ENCODE measurements around the gene KNDC1.

The KNDC1 gene

DNA sequence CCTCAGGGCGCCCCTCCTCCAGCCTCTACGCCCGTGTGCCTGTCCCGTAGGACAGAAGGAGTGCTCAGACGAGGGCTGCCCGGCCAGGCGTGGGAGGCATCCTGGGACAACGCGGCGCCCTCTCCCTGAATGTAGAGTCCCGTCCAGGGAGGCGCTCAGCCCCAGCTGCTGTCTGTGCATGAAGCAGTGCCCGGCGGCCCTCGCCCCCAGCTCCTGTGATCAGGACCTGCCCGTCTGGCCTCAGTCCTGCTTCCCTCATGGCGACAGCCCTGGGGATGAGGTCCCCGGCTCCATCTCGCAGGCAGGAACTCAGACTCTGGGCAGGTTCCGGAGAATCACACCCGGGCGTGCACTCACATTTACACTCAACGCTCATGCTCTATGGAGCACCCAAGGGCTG is 45.1 kb downstream of the KNDC1 start:
- no peak for DNase-seq (ENCODE audit: low read depth in 3 of 3, low spot score in 1 of 3)

DNA sequence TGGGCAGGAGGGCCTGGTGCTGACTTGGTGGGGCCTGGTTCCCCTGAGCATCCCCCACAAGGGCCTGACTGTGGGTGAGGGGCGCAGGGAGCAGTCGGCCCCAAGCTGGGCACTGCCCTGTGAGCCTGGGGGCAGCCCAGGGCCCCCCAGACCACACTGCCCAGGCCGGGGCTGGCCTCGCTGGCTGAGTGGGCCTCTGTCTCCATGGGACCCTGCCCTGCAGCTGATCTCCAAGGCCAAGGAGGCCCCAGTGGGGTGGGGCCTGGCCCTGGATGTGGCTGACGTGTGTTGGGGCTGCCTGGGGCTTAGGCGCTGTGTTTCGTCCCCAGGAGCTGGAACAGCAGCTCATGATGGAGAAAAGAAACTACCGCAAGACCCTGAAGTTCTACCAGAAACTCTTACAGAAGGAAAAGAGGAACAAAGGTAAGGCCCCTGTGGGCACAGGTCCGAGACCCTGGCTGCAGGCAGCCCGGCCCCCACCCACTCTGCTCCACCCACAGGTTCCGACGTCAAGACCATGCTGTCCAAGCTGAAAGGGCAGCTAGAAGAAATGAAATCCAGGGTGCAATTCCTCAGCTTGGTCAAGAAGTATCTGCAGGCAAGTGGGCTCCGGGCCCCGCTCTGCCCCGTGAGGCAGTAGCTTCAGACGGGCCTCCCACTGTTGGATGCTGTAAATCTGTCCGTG is 46.5 kb downstream of the KNDC1 start:
- no peak for DNase-seq (ENCODE audit: low read depth in 3 of 3, low spot score in 1 of 3)

DNA sequence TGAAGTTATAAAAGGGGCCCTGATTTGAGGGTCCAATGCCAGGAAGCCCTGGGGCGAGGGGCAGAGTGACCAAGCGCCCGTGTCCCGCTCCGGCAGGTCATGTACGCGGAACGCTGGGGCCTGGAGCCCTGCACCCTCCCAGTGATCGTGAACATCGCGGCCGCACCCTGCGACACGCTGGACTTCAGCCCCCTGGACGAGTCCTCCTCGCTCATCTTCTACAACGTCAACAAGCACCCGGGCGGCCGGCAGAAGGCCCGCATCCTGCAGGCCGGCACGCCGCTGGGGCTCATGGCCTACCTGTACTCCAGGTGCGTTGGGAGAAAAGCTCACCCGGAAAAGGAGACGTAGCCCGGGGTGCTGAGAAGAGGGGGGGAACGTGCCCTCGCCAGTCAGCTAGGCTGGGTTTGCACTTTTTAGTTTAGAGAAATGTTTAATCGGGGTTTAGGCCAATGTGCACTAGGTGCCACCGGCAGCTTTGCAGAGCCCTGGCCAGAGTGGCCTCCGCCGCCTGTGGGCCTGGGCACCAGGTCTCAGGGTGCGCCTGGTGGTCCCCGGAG is 47.1 kb downstream of the KNDC1 start:
- no peak for DNase-seq (ENCODE audit: low read depth in 3 of 3, low spot score in 1 of 3)

DNA sequence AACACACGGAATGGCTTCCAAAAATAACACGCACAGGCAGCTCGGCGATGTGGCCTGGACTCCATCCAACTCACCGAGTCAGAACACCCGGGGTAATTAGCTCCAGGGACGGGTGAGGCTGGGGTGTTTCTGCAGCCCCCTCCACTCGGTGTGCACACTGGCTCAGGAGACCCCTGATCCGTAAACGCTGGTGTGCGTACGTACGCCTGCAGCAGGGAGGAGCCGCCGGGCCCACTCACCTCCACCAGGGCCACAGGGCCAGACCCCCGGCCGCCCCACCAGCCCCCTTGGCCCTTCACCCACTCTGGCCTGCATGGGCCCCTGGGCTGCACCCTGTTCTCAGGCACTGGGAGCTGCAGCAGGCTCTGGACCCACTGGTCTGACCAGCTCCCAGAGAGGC is 47.6 kb downstream of the KNDC1 start:
- no peak for DNase-seq (ENCODE audit: low read depth in 3 of 3, low spot score in 1 of 3)

DNA sequence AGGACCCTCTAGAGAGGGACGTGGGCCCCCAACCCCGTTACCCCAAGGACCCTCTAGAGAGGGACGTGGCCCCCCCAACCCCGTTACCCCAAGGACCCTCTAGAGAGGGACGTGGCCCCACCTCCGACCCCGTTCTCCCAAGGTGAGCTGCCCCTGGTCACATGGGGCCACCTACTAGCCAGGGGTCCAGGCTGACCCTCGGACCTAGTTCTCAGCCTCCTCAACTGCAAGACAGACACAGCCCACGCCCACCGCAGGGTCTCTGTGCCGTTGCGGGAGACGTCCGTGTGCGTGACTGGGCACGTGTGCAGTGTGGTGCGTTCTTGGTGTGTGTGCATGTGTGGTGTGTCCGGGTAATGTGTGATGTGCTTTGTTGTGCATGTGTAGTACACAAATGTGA is 48.4 kb downstream of the KNDC1 start:
- DNase-seq (ENCODE audit: low read depth in 3 of 3, low spot score in 1 of 3): no peak

DNA sequence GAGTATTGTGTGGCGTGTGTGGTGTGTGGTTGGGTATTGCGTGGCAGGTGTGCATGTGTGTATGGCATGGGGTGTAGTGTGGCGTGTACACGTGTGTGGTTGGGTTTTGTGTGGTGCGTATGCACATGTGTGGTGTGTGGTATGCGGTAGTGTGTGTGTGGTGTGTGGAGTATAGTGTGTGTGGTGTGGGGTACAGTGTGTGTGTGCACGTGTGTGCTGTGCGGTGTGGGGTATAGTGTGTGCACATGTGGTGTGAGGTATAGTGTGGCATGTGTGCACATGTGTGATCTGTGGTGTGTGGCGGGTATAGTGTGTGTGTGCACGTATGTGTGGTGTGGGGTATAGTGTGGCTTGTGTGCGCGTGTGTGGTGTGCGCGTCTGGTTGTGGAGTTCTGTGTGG is 49.1 kb downstream of the KNDC1 start:
- DNase-seq (ENCODE audit: low read depth in 3 of 3, low spot score in 1 of 3): no peak

DNA sequence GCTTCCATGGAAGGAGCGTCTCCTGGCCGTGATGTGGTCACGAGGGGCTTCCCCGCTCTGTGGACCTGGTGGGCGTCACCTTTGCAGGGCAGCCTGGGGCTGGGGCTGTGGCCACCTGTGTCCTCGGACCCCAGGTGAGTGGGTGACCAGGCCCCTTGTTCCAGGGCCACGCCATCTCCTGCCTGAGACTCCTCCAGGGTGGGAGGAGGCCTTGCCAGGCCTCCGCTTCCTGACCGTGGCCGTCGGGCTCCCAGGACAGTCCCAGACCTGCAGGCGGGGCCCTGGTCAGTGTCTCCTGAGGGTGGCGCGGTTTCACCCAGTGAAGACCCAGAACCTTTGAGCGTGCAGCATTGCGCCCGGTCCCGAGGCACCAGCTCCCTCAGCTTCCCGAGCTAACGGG is 49.6 kb downstream of the KNDC1 start:
- DNase-seq (ENCODE audit: low read depth in 3 of 3, low spot score in 1 of 3): no peak

DNA sequence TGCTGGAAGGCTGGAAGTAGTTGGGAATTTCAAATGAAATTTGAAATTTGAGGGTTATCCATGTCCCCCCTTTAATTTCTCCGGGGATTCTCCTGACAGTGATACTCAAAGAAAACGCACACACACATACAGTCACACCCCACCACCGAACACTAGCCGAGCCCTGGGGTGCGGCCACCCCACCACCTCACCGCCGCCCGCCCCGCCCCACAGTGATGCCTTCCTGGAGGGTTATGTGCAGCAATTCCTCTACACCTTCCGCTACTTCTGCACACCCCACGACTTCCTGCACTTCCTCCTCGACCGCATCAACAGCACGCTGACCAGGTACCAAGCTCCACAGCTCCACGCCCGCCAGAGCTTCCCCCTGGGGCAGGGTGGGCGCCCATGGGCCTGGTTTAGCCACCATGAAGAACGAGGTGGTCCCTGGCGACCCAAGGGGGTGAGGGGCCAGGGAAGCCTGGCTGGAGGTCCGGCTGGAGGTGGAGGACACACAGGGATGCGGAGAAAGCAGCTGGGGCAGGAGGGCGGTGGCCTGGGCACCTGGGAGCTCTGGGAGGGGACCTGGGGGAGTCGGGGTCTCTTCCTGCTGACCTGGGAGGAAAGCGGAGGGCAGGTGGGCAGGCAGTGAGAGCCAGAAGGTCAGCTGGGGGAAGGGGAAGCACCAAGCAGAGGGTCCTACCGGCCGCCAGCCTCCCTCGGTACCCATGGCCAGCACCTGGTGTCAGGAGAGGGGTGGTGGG is 50.5 kb downstream of the KNDC1 start:
- no peak for DNase-seq (ENCODE audit: low read depth in 3 of 3, low spot score in 1 of 3)

DNA sequence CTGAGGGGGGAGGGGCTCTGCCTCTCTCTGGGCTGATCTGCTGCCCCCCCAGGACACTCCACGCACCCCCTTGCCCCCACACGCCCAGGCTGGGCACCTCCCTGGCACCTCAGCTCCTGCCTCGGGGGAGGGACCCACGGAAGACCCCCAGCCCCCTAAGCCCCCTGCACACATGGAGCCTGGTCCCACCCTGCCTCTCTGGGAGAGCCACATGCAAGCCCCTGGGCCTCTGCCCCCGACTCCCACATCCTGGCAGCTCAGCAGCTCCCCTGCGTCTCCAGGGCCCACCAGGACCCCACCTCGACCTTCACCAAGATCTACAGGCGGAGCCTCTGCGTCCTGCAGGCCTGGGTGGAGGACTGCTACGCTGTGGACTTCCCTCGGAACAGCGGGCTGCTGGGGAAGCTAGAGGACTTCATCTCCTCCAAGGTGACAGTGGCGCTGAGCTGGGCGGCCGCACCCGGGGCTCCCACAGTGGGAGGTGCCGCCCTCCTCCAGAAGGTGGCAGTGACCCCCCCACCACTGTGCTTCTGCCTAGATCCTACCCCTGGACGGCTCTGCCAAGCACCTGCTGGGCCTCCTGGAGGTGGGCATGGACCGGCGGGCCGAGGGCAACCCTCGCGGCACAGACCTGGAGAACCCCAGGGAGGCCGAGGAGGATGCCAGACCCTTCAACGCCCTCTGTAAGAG is 51.3 kb downstream of the KNDC1 start:
- no peak for DNase-seq (ENCODE audit: low read depth in 3 of 3, low spot score in 1 of 3)

DNA sequence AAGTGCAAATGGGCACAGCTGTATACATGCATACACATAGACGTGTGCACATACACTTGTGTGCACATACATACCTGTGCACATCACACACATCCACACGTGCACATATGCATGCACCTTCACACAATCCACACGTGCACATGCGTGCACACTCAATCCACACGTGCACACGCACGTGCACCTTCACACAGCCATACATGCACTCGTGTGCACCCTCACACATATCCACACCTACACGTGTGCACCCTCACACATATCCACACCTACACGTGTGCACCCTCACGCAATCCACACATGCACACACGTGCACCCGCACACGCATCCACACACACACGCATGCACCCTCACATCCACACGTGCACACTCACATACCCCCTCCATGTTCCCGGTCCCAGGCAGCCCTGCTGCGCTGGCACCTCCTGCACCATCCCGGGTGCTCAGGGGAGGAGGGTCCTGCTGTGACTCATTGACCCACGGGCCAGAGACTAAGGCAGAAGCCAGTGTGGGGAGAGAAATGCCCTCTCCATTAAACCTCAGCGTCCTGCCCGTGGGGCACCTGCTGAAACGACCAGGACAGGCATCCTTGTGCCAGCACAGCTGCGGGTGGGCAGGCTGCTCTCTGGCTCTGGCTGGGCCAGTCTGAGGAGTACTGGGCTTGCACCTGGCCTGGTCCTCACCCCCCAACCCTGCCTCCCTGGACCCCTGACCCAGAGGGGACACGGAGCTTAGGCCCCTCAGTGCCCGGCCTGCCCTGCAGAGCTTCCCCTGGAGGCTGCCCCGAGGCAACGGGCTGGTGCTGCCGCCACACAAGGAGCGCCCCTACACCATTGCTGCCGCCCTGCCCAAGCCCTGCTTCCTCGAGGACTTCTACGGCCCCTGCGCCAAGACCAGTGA is 52.2 kb downstream of the KNDC1 start:
- DNase-seq (ENCODE audit: low read depth in 3 of 3, low spot score in 1 of 3): no peak

DNA sequence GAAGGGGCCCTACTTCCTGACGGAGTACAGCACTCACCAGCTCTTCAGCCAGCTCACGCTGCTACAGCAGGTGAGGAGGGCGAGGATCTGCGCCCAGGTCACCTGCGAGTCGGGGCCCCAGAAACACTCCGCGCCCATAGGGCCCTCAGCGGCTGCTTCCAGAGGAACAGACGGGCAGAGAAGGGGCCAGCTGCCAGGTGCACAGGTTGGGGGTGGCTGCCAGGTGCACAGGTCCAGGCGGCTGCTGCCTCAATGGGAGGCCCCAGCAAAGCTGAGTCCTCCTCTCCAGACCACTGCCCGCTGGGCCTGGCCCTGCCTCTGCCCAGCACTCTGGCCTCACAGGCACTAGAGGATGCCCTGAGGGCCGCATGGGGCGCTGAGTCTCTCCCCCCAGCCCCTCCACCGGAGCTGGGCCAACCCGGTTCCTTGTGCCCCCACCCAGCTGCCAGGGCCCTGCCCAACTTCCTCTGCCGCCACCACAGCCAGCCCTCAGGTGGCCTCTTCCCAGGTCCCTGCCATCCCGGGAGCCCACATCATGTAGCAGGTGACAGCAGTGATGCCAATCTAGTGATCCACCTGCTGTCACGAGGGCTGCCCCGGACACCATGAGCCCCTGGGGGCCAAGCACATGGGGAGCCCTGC is 53.0 kb downstream of the KNDC1 start:
- DNase-seq (ENCODE audit: low read depth in 3 of 3, low spot score in 1 of 3): no peak

DNA sequence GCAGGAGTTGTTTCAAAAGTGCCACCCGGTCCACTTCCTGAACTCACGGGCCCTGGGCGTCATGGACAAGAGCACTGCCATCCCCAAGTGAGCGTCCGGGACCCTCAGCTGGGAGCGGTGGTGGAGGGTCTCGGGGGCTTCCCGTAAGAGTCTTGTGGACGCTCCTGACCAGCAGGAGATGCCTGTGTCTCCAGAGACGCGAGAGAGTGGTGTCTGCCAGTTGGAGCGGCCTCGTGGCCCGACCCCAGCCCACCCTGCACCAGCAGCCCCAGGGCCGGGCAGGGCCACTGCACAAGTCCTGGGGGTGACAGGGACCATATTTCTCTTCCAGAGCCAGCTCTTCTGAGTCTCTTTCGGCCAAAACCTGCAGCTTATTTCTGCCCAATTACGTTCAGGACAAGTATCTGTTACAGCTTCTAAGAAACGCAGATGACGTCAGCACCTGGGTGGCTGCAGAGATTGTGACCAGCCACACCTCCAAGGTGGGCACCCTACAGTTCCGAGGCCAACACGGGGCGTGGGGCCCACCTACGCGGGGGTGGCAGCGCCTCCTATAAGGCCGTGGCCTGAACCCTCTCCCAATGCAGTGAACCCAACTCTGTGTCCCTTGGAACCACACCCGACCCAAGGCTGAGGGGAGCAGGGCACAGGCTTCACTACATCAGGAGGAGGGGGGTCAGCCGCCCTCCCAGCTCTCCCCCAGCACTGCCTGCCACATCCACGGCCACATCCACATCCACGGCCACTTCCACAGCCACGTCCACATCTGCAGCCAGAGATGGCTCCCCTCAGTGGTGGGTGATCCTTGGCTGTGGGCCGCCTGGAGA is 53.8 kb downstream of the KNDC1 start:
- DNase-seq (ENCODE audit: low read depth in 3 of 3, low spot score in 1 of 3): no peak

DNA sequence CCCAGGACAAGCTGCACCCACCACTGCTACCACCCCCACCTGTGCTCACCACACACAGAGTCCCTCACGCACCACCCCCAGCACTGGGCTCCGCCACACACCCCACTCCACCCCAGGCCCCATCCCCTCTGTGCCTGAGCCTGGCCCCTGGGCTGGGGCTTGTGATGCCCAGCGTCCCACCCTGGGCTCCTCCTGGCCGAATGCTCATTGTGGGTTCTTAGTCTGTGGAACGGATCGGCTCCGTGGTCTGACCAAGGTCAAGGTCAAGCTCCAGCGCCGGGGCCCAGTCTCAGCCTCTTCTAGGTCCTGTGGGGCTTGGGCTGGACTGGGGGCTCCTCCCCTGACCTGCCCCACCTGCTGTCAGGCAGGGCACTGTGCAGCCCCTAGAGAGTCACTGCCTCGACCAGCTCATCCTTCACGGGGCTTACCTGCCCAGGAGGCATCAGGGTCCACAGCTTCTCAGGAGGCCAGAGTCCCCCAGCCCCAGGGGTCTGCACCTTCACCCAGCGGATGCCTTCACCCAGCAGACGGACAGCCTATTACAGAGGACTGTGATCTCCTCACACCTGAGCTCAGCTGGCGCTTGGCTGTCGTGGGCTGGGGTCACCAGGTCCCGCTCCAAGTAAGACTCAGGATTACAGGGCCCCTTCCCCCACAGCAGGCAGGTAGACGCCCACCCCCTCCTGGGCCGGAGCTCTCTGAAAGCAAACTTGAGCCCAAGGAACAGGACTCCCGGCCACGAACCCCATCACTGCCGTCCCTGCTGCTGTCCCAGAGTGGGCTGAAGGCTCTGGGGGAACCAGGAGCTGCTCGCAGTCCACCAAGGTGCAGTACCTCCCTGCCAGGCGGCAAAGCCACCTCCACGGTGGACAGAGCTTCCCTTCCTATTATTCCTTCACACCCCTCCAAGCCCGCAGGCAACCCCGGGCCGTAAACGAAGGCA is 54.7 kb downstream of the KNDC1 start:
- no peak for DNase-seq (ENCODE audit: low read depth in 3 of 3, low spot score in 1 of 3)

DNA sequence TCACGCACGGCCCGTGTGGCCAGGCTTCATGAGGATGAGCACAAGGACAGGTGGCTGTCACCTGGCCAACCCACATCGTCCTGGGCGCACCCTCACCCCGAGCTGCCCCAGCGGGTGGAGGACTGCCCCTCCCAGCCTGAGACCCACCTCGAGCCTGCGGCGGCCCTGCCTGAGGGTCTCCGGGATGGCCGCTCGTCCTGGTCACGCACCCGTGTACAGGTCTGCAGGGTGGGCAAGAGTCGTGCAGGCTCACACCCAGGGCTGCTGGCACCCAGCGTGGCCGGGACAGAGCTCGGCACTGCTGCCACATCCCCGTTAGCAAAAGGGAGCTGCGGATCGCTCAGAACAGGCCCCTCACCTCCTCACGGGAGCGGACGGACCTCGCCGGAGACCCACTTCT is 55.6 kb downstream of the KNDC1 start:
- no peak for DNase-seq (ENCODE audit: low read depth in 3 of 3, low spot score in 1 of 3)

DNA sequence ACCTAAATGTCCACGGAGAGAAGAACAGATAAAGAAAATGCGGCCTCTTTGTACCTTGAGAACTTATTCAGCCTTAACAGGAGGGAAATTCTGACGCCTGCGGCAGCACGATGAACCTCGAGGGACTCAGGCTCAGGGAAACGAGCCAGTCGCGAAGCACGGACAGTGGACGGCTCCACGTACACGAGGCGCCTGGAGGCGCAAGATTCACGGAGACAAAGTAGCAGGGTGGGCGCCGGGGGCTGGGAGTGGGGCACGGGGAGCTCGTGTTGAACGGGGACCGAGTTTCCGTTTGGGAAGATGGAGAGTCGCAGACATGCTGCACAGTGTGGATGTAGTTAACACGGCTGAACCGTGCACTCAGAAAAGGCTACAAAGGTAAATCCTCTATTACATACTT is 56.8 kb downstream of the KNDC1 start:
- DNase-seq (ENCODE audit: low read depth in 3 of 3, low spot score in 1 of 3): no peak

DNA sequence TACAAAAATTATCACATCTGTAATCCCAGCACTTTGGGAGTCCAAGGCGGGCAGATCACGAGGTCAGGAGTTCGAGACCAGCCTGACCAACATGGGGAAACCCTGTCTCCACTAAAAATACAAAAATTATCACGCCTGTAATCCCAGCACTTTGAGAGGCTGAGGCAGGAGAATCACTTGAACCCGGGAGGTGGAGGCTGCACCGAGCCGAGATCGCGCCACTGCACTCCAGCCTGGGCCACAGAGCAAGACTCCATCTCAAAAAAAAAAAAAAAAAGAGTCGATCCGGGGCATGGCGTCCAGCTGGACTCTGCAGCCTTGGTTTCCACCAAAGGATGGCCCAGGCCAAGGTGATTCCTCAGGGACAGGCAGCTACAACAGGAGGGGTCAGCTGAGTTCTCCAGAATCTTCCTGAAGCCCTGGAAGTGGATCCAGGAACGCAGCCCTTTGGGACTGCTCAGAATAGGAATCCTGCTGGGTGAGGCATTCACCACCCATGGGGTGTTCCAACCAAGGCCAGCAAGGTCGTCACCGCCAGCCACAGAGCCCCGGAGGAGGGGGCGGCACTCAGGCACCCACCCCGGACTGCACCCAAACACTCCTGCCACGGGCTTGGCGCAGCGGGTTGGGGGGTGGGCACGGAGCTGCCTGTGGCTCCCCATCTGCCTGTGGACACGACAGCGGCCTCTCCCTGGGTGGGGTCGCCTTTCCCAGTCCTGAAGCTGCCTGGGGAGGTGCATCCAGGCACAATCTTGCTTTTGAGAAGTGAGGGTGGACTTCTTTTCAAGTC is 58.0 kb downstream of the KNDC1 start:
- no peak for DNase-seq (ENCODE audit: low read depth in 3 of 3, low spot score in 1 of 3)

DNA sequence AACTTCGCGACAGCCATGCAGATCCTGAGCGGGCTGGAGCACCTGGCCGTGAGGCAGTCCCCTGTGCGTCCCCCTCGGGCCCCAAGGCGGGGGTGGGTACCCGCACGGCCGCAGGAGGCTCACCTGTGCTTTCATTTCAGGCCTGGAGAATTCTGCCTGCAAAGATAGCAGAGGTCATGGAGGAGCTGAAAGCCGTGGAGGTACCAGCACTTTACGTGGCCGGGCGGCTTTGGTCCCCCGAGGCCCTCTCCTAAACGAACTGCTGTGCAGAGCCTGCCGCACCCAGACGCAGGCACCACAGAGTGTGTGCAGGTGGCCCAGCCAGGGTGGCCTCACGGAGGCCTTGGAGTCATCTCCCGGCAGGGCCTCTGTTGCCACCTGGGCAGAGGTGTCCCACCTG is 58.9 kb downstream of the KNDC1 start:
- no peak for DNase-seq (ENCODE audit: low read depth in 3 of 3, low spot score in 1 of 3)

DNA sequence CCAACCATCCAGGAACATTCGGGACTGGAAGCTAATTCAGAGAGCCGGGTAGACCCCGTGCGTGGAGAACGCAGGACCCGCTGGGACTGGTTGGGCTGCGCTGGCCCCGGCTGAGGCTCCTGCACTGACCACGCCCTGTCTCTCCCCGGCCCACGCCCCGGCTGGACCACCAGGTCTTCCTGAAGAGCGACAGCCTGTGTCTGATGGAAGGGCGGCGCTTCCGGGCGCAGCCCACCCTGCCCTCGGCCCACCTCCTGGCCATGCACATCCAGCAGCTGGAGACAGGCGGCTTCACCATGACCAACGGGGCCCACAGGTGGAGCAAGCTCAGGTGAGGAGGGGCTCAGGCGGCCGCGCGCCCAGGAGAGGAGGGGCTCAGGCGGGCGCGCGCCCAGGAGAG is 59.8 kb downstream of the KNDC1 start:
- no peak for DNase-seq (ENCODE audit: low read depth in 3 of 3, low spot score in 1 of 3)
